WTC11 (cell line): ENCODE data around the gene YIPF5.

Experiments used
- CBFB ChIP-seq: sonication (generic); formaldehyde crosslinking; IDR thresholded peaks from 2 replicates; pipeline ENCODE4 v1.8.1; 2022; ENCODE audit warnings: mild to moderate bottlenecking, low read depth, missing genetic modification reagents
- FOXJ3 ChIP-seq: sonication (generic); formaldehyde crosslinking; IDR thresholded peaks from 2 replicates; pipeline ENCODE4 v1.9.0; 2021; ENCODE audit warnings: missing genetic modification reagents, mild to moderate bottlenecking, borderline replicate concordance
- TF ChIP-seq, protein P1 (sequence below): fragments of 200-600 bp; IDR thresholded peaks from 2 replicates; pipeline ENCODE4 v1.8.0; 2022; ENCODE audit warnings: antibody characterized with exemption
- TF ChIP-seq, protein P2 (sequence below): fragments of 250-450 bp; sonication (Bioruptor Pico); IDR thresholded peaks from 2 replicates; pipeline ENCODE4 v2.1.2; 2022; ENCODE audit warnings: mild to moderate bottlenecking, moderate library complexity
- TF ChIP-seq, protein P3 (sequence below): fragments of 250-450 bp; sonication (Bioruptor Pico); IDR thresholded peaks from 2 replicates; pipeline ENCODE4 v1.9.0; 2021; ENCODE audit warnings: mild to moderate bottlenecking, borderline replicate concordance

DNA sequence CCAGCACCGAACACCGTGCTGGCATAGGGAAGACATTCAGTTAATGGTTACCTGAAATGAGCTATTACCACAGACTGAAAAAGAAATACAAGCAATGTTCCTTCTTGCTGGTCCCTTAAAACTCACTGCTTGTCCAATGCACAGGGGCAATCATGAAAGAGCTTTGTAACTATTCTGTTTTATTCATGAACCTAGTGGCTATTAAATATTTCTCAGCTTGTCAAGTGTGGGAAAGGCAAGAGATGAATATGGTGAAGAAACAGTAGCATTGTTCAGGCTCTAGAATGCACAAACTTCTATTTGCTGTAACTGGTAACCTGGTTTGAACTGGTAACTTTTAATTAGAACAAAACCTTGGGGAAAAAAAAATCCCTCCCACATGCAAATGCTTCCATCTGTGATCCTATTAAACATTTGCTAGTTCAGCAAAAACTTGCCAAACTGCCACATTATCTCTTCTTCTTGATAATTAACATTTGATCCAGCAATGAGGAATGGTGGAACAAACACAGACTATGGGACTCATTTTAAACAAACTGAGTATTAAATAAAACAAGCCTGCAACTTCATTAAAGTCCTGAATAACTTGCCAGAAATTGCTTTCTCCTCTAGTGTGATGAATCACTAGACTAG lies 36.1 kb downstream of the YIPF5 start:
- TF ChIP-seq CBFB (no peak), FOXJ3 (no peak)
- TF ChIP-seq, protein P1, sequence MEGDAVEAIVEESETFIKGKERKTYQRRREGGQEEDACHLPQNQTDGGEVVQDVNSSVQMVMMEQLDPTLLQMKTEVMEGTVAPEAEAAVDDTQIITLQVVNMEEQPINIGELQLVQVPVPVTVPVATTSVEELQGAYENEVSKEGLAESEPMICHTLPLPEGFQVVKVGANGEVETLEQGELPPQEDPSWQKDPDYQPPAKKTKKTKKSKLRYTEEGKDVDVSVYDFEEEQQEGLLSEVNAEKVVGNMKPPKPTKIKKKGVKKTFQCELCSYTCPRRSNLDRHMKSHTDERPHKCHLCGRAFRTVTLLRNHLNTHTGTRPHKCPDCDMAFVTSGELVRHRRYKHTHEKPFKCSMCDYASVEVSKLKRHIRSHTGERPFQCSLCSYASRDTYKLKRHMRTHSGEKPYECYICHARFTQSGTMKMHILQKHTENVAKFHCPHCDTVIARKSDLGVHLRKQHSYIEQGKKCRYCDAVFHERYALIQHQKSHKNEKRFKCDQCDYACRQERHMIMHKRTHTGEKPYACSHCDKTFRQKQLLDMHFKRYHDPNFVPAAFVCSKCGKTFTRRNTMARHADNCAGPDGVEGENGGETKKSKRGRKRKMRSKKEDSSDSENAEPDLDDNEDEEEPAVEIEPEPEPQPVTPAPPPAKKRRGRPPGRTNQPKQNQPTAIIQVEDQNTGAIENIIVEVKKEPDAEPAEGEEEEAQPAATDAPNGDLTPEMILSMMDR: no peak
- TF ChIP-seq, protein P2, sequence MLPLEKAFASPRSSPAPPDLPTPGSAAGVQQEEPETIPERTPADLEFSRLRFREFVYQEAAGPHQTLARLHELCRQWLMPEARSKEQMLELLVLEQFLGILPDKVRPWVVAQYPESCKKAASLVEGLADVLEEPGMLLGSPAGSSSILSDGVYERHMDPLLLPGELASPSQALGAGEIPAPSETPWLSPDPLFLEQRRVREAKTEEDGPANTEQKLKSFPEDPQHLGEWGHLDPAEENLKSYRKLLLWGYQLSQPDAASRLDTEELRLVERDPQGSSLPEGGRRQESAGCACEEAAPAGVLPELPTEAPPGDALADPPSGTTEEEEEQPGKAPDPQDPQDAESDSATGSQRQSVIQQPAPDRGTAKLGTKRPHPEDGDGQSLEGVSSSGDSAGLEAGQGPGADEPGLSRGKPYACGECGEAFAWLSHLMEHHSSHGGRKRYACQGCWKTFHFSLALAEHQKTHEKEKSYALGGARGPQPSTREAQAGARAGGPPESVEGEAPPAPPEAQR (CRISPR knock-in tag): no peak
- TF ChIP-seq, protein P3, sequence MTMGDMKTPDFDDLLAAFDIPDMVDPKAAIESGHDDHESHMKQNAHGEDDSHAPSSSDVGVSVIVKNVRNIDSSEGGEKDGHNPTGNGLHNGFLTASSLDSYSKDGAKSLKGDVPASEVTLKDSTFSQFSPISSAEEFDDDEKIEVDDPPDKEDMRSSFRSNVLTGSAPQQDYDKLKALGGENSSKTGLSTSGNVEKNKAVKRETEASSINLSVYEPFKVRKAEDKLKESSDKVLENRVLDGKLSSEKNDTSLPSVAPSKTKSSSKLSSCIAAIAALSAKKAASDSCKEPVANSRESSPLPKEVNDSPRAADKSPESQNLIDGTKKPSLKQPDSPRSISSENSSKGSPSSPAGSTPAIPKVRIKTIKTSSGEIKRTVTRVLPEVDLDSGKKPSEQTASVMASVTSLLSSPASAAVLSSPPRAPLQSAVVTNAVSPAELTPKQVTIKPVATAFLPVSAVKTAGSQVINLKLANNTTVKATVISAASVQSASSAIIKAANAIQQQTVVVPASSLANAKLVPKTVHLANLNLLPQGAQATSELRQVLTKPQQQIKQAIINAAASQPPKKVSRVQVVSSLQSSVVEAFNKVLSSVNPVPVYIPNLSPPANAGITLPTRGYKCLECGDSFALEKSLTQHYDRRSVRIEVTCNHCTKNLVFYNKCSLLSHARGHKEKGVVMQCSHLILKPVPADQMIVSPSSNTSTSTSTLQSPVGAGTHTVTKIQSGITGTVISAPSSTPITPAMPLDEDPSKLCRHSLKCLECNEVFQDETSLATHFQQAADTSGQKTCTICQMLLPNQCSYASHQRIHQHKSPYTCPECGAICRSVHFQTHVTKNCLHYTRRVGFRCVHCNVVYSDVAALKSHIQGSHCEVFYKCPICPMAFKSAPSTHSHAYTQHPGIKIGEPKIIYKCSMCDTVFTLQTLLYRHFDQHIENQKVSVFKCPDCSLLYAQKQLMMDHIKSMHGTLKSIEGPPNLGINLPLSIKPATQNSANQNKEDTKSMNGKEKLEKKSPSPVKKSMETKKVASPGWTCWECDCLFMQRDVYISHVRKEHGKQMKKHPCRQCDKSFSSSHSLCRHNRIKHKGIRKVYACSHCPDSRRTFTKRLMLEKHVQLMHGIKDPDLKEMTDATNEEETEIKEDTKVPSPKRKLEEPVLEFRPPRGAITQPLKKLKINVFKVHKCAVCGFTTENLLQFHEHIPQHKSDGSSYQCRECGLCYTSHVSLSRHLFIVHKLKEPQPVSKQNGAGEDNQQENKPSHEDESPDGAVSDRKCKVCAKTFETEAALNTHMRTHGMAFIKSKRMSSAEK (CRISPR knock-in tag): no peak
